Left ventricle myocardium inferior (tissue), 1 donor: Measurements from ENCODE around the gene CHRNA7. TPM values are rescaled to one million over a fixed set of nuclear protein-coding genes. Genes with fewer than 3 reads are reported as not detected.

Experiments used
- DNase-seq: peaks from one replicate; pipeline ENCODE4 v3.0.0-alpha.2; 2020
- H3K27ac ChIP-seq: fragments of 200-600 bp; replicated peaks from 2 replicates; pipeline ENCODE4 v1.8.0; 2021
- H3K27me3 ChIP-seq: fragments of 200-600 bp; 2 replicates; pipeline ENCODE4 v1.8.0; 2021; ENCODE audit warnings: low read depth
- H3K36me3 ChIP-seq: fragments of 200-600 bp; 2 replicates; pipeline ENCODE4 v1.8.0; 2021
- H3K4me1 ChIP-seq: fragments of 200-600 bp; 2 replicates; pipeline ENCODE4 v1.8.0; 2021
- H3K4me3 ChIP-seq: fragments of 200-600 bp; 2 replicates; pipeline ENCODE4 v1.8.0; 2021; ENCODE audit warnings: mild to moderate bottlenecking, moderate library complexity
- H3K9me3 ChIP-seq: fragments of 200-600 bp; replicated peaks from 2 replicates; pipeline ENCODE4 v1.8.0; 2021
- CTCF ChIP-seq: fragments of 200-600 bp; IDR thresholded peaks from 2 replicates; pipeline ENCODE4 v1.8.0; 2021; ENCODE audit warnings: antibody characterized with exemption, mild to moderate bottlenecking, borderline replicate concordance
- intact Hi-C: fragments of 100-400 bp; cut with micrococcal nuclease; formaldehyde crosslinking; loops from one replicate; pipeline ENCODE4 v1.11.0; 2022
- total RNA-seq: library from RNA; stranded (reverse); fragmentation: NEBNext Ultra II Directional; extraction: Animal tissue kit (Norgen Biotek cat#: 25700); gene quantifications from one replicate; pipeline ENCODE4 v1.2.1, GENCODE V29; 2021
- donor health status: DM: no; HTN: yes; CAD: no; lungs with severe emphysema.

Gene CHRNA7
- total RNA-seq, 1 donor from 2014 or later = 0.60 TPM

DNA sequence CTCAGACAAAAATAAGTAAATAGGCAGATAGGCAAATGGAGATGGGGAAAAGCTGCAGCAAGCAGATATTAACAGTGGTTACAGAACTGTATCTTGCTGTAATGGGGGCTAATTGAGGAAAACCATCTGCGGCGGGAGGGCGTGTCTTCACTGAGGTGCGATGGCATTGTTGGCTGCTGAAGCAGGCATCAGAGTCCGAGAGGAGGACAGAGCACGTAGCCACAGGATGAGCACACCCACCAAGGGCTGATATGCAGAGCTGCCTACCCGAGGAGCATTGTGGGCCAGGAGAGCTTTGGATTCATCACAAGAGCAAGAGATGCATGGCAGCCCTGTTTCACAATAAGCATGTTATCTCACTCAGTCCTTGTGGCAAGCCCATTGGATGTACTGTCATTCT is 30.4 kb downstream of the CHRNA7 start:
- Histone ChIP-seq H3K27me3 (peaks cover 11% of the 10 kb centered on the region), H3K4me1 (no peaks in the 10 kb centered on the region), H3K9me3 (peaks cover 5% of the 10 kb centered on the region), H3K36me3 (no peaks in the 10 kb centered on the region), H3K4me3 (no peak overlapping the region), H3K27ac (no peak overlapping the region)
- no peak for TF ChIP-seq CTCF
- intact Hi-C loops = no loop called here
- DNase-seq = no peak

DNA sequence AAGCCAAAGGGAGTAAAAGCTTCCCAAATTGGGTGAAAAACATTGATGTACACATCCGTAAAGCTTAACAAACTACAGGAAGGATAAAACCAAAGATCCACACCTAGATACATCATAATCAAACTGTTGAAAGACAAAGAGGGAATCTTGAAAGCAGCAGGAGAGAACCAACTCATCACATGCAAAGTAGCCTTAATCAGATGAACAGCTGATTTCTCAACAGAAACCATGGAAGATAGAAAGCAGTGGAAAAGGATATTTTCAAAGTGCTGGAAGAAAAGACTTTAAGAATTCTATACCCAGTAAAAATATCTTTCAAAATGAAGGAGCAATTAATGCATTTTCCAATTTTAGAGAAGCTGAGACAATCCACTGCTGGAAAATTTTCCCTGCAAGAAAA is 36.8 kb downstream of the CHRNA7 start:
- Histone ChIP-seq H3K27ac (no peak overlapping the region), H3K27me3 (no peaks in the 10 kb centered on the region), H3K4me1 (no peaks in the 10 kb centered on the region), H3K36me3 (no peaks in the 10 kb centered on the region), H3K4me3 (no peak overlapping the region), H3K9me3 (peaks cover 46% of the 10 kb centered on the region)
- DNase-seq = no peak
- TF ChIP-seq CTCF = no peak
- intact Hi-C loops = no loop called here

- no peak for TF ChIP-seq CTCF
- Histone ChIP-seq H3K27me3 (no peaks in the 10 kb centered on the region), H3K4me3 (no peak overlapping the region), H3K36me3 (no peaks in the 10 kb centered on the region), H3K27ac (no peak overlapping the region), H3K4me1 (no peaks in the 10 kb centered on the region), H3K9me3 (peaks cover 17% of the 10 kb centered on the region)
- intact Hi-C loops = no loop called here
- DNase-seq = no peak
These were observed 59.6 kb downstream of the CHRNA7 start for GRCh38 chr15:32089851-32090359.

DNA sequence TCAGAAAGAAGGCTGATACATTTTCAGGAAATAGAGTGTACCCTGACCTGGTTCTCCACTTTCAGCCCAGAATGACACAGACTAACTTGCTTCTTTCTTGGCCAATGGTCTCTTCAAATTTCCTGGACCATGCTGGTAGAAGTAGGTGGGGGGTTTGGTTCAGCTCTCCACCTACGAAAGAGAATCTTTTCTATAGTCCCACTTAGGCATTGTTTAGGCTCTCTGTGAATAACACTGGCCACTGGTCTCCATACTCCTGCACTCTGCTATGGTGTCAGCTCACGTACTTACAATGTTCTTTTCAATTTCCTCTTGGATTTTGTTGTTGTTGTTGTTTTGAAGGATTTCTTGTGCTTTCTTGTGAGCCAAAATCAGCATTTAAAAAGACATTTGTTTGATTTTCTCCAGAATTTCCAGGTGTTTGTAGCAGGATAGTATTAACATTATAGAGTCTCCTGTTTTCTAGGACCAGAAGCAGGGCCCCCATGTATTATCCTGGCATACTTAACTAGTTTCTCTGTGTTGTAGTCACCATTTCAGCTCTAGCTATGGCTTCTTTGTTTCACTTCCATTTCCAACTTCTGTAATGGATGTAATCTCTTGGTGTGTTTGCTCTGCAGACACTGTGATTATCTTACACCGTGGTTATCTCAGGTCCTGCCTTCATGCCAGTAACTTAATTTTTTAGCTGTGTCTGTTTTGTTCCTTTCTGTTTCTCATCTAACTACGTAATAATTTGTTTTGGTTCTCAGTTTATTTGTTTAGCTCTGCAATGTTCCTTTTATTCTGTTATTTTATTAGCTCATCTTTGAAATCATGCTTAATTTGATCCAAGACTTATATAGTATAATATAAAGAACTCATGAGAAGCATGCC is 61.4 kb downstream of the CHRNA7 start:
- Histone ChIP-seq H3K4me1 (no peaks in the 10 kb centered on the region), H3K4me3 (no peak overlapping the region), H3K9me3 (peaks cover 17% of the 10 kb centered on the region), H3K36me3 (no peaks in the 10 kb centered on the region), H3K27ac (no peak overlapping the region), H3K27me3 (peaks cover 2% of the 10 kb centered on the region)
- no peak for TF ChIP-seq CTCF
- DNase-seq = no peak
- intact Hi-C loops = no loop called here

GRCh38 chr15:32096213-32096612 is 65.9 kb downstream of the CHRNA7 start:
- Histone ChIP-seq H3K27ac (no peak overlapping the region), H3K36me3 (no peaks in the 10 kb centered on the region), H3K9me3 (no peaks in the 10 kb centered on the region), H3K27me3 (peaks cover 31% of the 10 kb centered on the region), H3K4me1 (no peaks in the 10 kb centered on the region), H3K4me3 (no peak overlapping the region)
- TF ChIP-seq CTCF = no peak
- DNase-seq = no peak
- intact Hi-C loops = no loop called here
